Psoas muscle (tissue), 8 donors: Measurements from ENCODE around the gene SC5D. TPM values are rescaled to one million over a fixed set of nuclear protein-coding genes. Genes with fewer than 3 reads are reported as not detected.

ENCODE experiments used
- ATAC-seq, 4 donors: fragments of 200-7000 bp; cut with Tn5 transposase; one replicate each; pipeline ENCODE4 v1.9.1; 2020; ENCODE audit warnings: moderate library complexity in 3 of 4, mild to moderate bottlenecking in 2 of 4
- DNase-seq, 2 donors: peaks; one replicate each; pipeline ENCODE4 v3.0.0-alpha.2; 2020
- H3K27ac ChIP-seq: fragments of 200-600 bp; one replicate; pipeline ENCODE4 v1.8.0; 2022
- H3K27me3 ChIP-seq, 3 donors: fragments of 200-600 bp in 1 of 3; one replicate each; pipeline versions ENCODE4 v1.6.1 to v1.8.0; 2013 to 2022; ENCODE audit warnings: low read length in 2 of 3, mild to moderate bottlenecking in 2 of 3, moderate library complexity in 1 of 3; ENCODE audit not compliant: insufficient read depth in 3 of 3
- H3K36me3 ChIP-seq, 2 donors: fragments of 200-600 bp in 1 of 2; one replicate each; pipeline versions ENCODE4 v1.6.1 to v1.8.0; 2013 to 2022; ENCODE audit warnings: low read depth in 1 of 2, mild to moderate bottlenecking in 1 of 2, moderate library complexity in 1 of 2; ENCODE audit not compliant: insufficient read depth in 1 of 2
- H3K4me1 ChIP-seq: fragments of 200-600 bp; one replicate; pipeline ENCODE4 v1.8.0; 2022
- H3K4me3 ChIP-seq: fragments of 200-600 bp; one replicate; pipeline ENCODE4 v1.8.0; 2022; ENCODE audit warnings: mild to moderate bottlenecking
- H3K9me3 ChIP-seq: fragments of 200-600 bp; one replicate; pipeline ENCODE4 v1.8.0; 2022
- WGBS, 3 donors: extraction: QIAGEN DNeasy Blood & Tissue Kit; methylation state at CpG; one replicate each; pipeline versions ENCODE4 v1.1.6 to v1.1.7; 2013; 5-methylcytosine and 5-hydroxymethylcytosine counted together
- intact Hi-C, 2 donors: fragments of 100-400 bp; cut with DNase I; formaldehyde crosslinking; loops; one replicate each; pipeline versions ENCODE4 v1.11.0 to v1.14.2; 2022
- polyA plus RNA-seq, 3 donors: library from polyadenylated mRNA; stranded (reverse); fragments of 200-250 nt; gene quantifications; one replicate each; pipeline ENCODE4 v1.2.3, GENCODE V29; 2013
- total RNA-seq, 4 donors: library from RNA; stranded (reverse); fragmentation: NEBNext Ultra II Directional in 2 of 4; extraction: Animal tissue kit (Norgen Biotek cat#: 25700) in 2 of 4; gene quantifications; one replicate each; pipeline versions ENCODE4 v1.2.1 to v1.2.4, GENCODE V29; 2021 to 2023
- TF ChIP-seq, protein P1 (sequence below): fragments of 200-600 bp; IDR thresholded peaks from one replicate; pipeline ENCODE4 v1.8.0; 2022; ENCODE audit warnings: antibody characterized with exemption
- donor health status: healthy with polysubstance abuse.
- donor health status: DM: no; HTN: no; CAD: no; lungs with moderate emphysema.
- donor health status: Bipolar disorder and iron deficiency.
- donor health status: healthy.
- donor health status: DM: yes; HTN: yes; CAD: no.
- donor health status: DM: no; HTN: no; CAD: no.
- donor health status: DM: no; HTN: no; CAD: no.
- donor health status: DM: yes; HTN: yes; CAD: no.

SC5D gene
- total and polyA plus RNA-seq, 7 donors, result 4.7 to 12.5 (median 7.4) TPM

DNA sequence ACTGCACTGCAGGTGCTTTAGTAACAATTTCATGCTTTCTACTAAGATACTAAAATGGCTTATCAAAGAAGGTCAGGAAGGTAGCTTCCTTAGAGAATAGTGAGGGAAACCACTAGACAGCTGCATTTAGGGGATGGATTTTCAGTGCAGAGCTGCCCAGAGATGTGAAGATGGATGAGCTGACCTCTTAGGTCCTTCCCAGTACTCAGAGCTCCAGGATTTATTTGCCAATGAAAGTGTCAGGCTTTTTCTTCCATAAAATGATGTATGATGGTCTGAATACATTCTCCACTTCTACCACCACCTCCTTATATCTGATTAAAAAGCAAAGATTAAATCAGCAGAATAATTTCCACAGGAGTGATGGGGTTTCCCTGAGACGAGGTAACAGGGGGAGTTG is 35.0 kb downstream of the SC5D start:
- intact Hi-C loops, result loop anchor here in 1 of 2 donors (10.0 kb wide), 1 partner anchor 127 kb away; the partner anchor contains the start of genes SORL1 and SORL1-AS1
- Histone ChIP-seq H3K4me1 (no peaks in the 10 kb centered on the region), H3K9me3 (no peaks in the 10 kb centered on the region), H3K36me3 (no peaks in the 10 kb centered on the region), H3K27me3 (peaks cover 0 to 18% (median 3%) of the 10 kb centered on the region in 3 donors), H3K27ac (no peak overlapping the region), H3K4me3 (no peak overlapping the region)
- TF ChIP-seq, protein P1, sequence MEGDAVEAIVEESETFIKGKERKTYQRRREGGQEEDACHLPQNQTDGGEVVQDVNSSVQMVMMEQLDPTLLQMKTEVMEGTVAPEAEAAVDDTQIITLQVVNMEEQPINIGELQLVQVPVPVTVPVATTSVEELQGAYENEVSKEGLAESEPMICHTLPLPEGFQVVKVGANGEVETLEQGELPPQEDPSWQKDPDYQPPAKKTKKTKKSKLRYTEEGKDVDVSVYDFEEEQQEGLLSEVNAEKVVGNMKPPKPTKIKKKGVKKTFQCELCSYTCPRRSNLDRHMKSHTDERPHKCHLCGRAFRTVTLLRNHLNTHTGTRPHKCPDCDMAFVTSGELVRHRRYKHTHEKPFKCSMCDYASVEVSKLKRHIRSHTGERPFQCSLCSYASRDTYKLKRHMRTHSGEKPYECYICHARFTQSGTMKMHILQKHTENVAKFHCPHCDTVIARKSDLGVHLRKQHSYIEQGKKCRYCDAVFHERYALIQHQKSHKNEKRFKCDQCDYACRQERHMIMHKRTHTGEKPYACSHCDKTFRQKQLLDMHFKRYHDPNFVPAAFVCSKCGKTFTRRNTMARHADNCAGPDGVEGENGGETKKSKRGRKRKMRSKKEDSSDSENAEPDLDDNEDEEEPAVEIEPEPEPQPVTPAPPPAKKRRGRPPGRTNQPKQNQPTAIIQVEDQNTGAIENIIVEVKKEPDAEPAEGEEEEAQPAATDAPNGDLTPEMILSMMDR, result no peak
- WGBS, 3 donors, result 69 to 87% (median 84%) methylated on average over 1 of the region's 1 CpG
- no peak for ATAC-seq
- no peak for DNase-seq

- Histone ChIP-seq H3K27me3 (peaks cover 0 to 18% (median 3%) of the 10 kb centered on the region in 3 donors), H3K4me1 (no peaks in the 10 kb centered on the region), H3K27ac (no peak overlapping the region), H3K4me3 (no peak overlapping the region), H3K9me3 (no peaks in the 10 kb centered on the region), H3K36me3 (no peaks in the 10 kb centered on the region)
- intact Hi-C loops, result loop anchor here in 1 of 2 donors (10.0 kb wide), 1 partner anchor 126 kb away; the partner anchor contains the start of genes SORL1 and SORL1-AS1
- ATAC-seq (no peak), DNase-seq (no peak)
- TF ChIP-seq, protein P1, result no peak
- 79 to 84% (median 82%) methylated on average over 16 of the region's 16 CpGs for WGBS, 3 donors
Measured at GRCh38 chr11:121328176-121328966, 35.8 kb downstream of the SC5D start.

- no peaks in the 10 kb centered on the region for H3K9me3 ChIP-seq
- 48 to 57% (median 51%) methylated on average over 4 of the region's 4 CpGs for WGBS, 3 donors
- TF ChIP-seq, protein P1, result no peak
- peaks cover 0 to 18% (median 0%) of the 10 kb centered on the region in 3 donors for H3K27me3 ChIP-seq
- no peak overlapping the region for H3K27ac ChIP-seq
- intact Hi-C loops, result loop anchor here in 1 of 2 donors (10.0 kb wide), 1 partner anchor 126 kb away; the partner anchor contains the start of genes SORL1 and SORL1-AS1
- no peak for ATAC-seq
- DNase-seq, result no peak
- H3K4me1 ChIP-seq, result no peaks in the 10 kb centered on the region
- no peak overlapping the region for H3K4me3 ChIP-seq
- H3K36me3 ChIP-seq, result no peaks in the 10 kb centered on the region
Measured at GRCh38 chr11:121328967-121329679, 36.6 kb downstream of the SC5D start.

- intact Hi-C loops, result loop anchor here in 1 of 2 donors (10.0 kb wide), 1 partner anchor 125 kb away; the partner anchor contains the start of genes SORL1 and SORL1-AS1
- H3K27ac ChIP-seq, result no peak overlapping the region
- ATAC-seq (no peak), DNase-seq (no peak)
- H3K9me3 ChIP-seq, result no peaks in the 10 kb centered on the region
- no peaks in the 10 kb centered on the region for H3K36me3 ChIP-seq
- TF ChIP-seq, protein P1, result no peak
- H3K4me1 ChIP-seq, result no peaks in the 10 kb centered on the region
- peaks cover 0 to 18% (median 0%) of the 10 kb centered on the region in 3 donors for H3K27me3 ChIP-seq
- no peak overlapping the region for H3K4me3 ChIP-seq
- 90 to 92% (median 91%) methylated on average over 3 of the region's 3 CpGs for WGBS, 3 donors
Measured at GRCh38 chr11:121329781-121330395, 37.3 kb downstream of the SC5D start.
